GM19468 (cell line): ENCODE results near the gene SAPCD2.

Experiments used
- ATAC-seq: cut with Tn5 transposase; IDR thresholded peaks from one replicate; pipeline ENCODE4 v1.9.1; 2021; ENCODE audit warnings: mild to moderate bottlenecking, moderate library complexity, moderate number of reproducible peaks; ENCODE audit not compliant: unreplicated experiment; ENCODE audit errors: extremely low read depth

Gene SAPCD2

DNA sequence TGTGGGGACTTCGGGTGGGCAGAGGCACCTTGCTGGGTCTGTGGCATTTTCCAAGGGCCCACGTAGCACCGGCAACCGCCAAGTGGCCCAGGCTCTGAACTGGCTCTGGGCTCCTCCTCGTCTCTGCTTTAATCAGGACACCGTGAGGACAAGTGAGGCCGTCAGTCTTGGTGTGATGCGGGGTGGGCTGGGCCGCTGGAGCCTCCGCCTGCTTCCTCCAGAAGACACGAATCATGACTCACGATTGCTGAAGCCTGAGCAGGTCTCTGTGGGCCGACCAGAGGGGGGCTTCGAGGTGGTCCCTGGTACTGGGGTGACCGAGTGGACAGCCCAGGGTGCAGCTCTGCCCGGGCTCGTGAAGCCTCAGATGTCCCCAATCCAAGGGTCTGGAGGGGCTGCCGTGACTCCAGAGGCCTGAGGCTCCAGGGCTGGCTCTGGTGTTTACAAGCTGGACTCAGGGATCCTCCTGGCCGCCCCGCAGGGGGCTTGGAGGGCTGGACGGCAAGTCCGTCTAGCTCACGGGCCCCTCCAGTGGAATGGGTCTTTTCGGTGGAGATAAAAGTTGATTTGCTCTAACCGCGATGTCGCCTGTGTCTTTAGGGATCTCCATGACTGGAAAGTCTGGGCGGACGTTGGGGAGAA, 38.4 kb upstream of the SAPCD2 start:
- no peak for ATAC-seq

- no peak for ATAC-seq
These were observed 37.6 kb upstream of the SAPCD2 start for GRCh38 chr9:137107982-137108381.

DNA sequence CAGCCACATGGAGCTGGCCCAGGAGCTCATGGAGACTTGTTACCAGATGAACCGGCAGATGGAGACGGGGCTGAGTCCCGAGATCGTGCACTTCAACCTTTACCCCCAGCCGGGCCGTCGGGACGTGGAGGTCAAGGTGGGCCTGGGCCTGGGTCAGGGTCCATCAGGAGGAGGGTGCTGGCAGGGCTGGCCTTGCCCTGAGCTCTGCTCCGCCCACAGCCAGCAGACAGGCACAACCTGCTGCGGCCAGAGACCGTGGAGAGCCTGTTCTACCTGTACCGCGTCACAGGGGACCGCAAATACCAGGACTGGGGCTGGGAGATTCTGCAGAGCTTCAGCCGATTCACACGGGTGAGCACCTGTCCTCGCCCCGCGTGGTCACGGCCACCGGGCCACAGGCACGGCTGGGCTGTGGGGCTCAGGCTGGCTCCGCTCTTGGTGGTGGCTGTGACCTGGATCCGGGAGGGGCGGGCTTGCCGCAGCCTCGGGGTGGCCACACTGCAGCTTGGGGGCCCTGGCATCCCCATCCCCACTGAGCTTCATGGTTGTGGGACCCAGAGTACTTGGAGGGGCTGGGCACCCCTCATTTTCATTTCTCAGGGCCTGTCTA, 37.1 kb upstream of the SAPCD2 start:
- no peak for ATAC-seq

DNA sequence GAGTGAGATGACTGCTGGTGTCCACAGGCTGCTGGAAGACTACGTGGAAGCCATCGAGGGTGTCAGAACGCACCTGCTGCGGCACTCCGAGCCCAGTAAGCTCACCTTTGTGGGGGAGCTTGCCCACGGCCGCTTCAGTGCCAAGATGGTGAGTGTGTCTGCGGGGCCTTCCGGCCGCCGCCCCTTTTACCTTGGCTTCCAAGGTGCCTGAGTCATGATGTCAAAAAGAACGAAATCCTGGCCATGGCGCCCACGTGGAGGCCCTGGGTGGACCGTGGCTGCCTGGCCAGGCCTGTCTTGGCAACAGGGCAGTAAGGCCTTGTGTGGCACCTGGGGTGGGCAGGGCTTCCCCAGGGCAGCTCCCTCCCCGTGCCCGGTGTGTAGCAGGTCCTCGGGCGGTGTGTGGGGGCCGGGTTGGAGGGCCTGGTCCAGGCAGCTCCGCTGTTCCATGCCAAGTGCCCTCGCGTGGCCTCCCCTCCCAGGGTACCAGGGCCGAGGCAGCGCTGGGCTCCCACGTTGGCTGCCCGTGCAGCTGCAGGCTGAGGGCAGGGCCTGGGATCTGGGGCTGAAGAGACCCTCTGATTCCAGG, 36.4 kb upstream of the SAPCD2 start:
- no peak for ATAC-seq

- ATAC-seq: no peak
These were observed 35.7 kb upstream of the SAPCD2 start for GRCh38 chr9:137105814-137106661.

GRCh38 chr9:137103206-137103999, 33.0 kb upstream of the SAPCD2 start:
- ATAC-seq: no peak

GRCh38 chr9:137099231-137099630, 28.9 kb upstream of the SAPCD2 start:
- no peak for ATAC-seq

DNA sequence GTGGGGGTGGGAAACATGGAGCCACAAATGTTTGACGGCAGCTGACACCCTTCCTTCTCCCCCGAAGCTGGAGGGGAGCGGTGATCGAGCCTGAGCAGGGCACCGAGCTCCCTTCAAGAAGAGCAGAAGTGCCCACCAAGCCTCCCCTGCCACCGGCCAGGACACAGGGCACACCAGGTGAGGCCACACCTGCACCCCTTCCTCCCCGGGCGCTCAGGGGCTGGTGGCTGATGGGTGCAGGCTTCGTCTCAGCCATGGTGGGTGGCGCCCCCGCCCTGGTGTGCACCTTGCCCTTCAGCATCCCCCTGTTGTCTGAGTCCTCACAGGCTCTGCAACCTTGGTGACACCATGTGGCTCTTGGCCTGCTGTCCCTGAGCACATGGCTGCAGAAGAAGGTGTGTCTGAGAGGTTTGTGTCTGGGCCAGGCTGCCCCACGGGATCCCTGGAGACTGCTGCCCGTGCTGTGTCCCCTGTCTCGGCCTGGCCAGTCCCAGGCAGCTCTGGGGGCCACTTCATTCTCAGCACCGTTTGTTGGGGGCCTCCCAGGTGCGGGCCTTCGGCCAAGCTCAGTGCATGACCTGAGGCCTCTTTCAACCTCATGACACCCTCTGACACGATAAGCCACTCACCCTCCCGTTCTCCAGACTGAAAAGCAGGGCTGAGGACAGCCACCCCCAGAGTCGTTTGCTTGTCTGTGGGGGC, 27.6 kb upstream of the SAPCD2 start:
- ATAC-seq: no peak

DNA sequence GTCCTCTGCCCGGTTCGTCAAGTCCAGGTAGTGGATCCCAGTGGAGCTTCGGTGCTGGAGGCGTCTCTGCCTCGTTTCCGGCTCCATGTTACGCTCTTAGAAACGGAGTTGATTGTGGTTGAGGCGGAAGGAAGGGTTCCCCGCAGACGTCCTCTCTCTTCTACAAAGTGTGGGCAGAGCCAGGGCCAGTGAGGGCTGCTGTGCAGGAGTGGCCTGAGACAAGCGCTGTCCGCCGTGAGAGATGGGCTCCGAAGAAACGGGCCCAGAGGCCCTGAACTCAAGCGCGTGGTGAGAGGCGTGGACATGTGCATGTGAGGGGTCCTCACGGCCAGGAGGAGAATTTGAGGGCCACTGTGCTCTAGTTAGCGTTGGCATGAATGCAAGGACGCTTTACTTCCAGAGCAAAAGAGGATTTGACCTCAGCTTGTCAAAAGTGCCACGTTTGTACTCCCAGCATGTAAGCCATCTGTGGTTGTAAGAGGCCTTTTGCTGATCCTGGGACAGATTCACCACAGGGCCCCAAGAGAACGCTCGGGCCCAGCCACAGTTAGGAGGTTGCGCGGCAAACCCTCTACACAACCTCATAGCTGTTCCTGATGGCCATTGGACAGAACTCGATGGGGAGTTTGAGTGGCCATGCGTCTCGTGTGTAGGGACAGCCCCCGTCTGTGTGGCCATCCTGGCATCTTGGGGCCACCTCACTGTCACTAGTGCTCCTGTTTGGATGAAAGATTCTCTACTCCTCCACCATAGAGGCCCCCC, 26.6 kb upstream of the SAPCD2 start:
- ATAC-seq: no peak

- ATAC-seq: no peak
These were observed 25.5 kb upstream of the SAPCD2 start for GRCh38 chr9:137095664-137096517.

GRCh38 chr9:137089232-137089947, 19.0 kb upstream of the SAPCD2 start:
- no peak for ATAC-seq

- ATAC-seq: no peak
These were observed 17.8 kb upstream of the SAPCD2 start for GRCh38 chr9:137088121-137088520.

DNA sequence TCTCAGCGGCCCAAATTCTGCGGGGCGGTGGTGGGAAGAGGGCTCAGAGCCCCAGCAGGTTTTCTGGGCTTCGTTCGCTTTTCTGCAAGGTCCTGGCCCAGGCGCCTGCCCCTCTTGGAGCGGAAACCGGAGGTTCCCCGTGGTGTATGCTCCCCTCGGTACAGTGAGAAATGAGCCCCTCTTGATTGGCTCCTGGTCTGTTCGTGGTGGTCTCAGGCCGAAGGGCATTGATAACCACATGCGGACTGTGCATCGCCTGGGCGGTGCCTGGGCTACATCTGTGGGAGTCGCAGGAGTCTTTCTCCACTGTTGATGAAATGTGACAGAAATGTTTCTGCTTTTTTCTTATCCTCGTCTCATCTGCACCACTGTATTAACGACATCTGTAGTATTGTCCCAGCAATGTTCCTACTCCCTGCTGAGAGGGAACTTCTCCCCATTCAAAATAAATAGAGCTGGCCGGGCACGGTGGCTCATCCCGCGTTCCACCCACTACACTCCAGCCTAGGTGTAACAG, 17.1 kb upstream of the SAPCD2 start:
- ATAC-seq: no peak

DNA sequence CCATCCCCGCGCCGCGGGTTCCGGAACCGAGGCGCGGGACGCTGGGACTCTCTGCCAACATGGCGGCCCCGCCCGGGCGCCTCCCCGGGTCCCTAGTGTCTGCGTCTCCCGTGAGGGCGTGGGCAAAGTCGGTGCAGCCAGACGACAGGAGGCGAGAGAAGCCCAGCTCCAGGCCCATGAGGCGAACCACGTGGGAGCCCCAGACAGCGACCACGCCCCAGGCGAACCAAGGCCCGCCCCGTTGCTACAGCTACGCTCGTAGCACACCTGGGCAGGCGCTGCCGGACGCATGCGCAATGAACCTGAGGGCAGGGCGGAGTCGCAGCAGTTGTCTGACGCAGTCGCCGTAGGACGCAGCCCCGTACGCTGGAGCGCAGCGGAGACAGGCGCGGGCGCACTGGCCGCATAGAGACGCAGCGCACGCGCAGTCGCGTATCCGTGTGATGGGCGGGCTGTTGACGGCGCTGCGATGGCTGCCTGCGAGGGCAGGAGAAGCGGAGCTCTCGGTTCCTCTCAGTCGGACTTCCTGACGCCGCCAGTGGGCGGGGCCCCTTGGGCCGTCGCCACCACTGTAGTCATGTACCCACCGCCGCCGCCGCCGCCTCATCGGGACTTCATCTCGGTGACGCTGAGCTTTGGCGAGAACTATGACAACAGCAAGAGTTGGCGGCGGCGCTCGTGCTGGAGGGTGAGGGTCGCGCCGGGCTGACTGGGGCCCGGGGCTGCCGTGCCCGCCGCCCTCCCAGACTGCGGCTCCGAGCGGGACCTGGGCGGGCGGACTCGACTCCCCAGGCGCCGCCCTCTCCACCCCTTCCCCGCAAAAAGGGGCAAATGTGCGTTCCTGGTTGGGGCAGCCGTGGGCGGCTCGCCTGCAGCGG, 16.4 kb upstream of the SAPCD2 start, which contains the start of gene MAN1B1:
Gene MAN1B1 (plus strand): TSS at position 455 of the 878 bp plus-strand sequence. CDS start 15 bp downstream, at position 470.
- peak; percentile 86 for ATAC-seq

- no peak for ATAC-seq
These were observed 15.7 kb upstream of the SAPCD2 start for GRCh38 chr9:137085920-137086530.

DNA sequence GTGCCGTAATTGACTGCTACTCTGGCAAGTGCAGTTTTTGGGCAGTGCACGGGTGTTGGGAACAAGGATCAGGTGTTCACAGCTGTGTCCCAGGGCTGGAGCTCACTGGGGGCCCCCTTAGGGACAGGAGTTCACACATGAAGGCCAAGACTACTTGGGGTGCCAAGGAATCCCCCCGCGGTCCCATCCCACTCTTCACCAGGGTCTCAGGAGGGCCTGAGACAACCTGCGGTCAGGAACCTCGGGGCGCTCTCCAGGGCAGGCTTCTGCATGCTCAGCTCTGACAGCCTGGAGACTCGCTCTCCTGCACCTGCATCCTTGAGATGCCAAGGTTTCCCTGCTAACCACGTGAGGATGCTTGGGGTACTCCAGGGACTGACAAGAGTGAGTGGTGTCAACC, 14.2 kb upstream of the SAPCD2 start:
- ATAC-seq: no peak
